HAP-1 (cell line): ENCODE results near the gene BRICD5.
"Not testable (repeated sequence)": the region's sequence is repeated elsewhere in the genome, so short reads cannot be mapped to it uniquely, and the experiment has no call there.

ENCODE experiments used
- DNase-seq, 2 experiments: peaks; one replicate each; pipeline ENCODE4 v3.0.0-alpha.2; 2016 to 2020; ENCODE audit warnings: low spot score in 2 of 2
- H3K27me3 ChIP-seq: fragments of 250-450 bp; sonication (Bioruptor Pico); 2 replicates; pipeline ENCODE4 v1.5.1; 2020; ENCODE audit warnings: low read depth, mild to moderate bottlenecking, moderate library complexity
- H3K36me3 ChIP-seq: fragments of 250-450 bp; sonication (Bioruptor Pico); replicated peaks from 2 replicates; pipeline ENCODE4 v1.5.1; 2020; ENCODE audit warnings: mild to moderate bottlenecking
- H3K4me1 ChIP-seq: fragments of 250-450 bp; sonication (Bioruptor Pico); 2 replicates; pipeline ENCODE4 v1.5.1; 2020; ENCODE audit warnings: mild to moderate bottlenecking
- H3K4me3 ChIP-seq: fragments of 250-450 bp; sonication (Bioruptor Pico); 2 replicates; pipeline ENCODE4 v1.5.1; 2020; ENCODE audit warnings: mild to moderate bottlenecking, moderate library complexity
- H3K9me3 ChIP-seq: fragments of 250-450 bp; sonication (Bioruptor Pico); 2 replicates; pipeline ENCODE4 v1.5.1; 2020; ENCODE audit warnings: mild to moderate bottlenecking, moderate library complexity
- in situ Hi-C: fragments of 300-500 bp; cut with MboI; formaldehyde crosslinking; loops from 3 replicates; pipeline ENCODE4 v1.14.3; 2020; ENCODE audit warnings: low sequenced_read_pairs, inconsistent platforms, mixed read lengths

Gene BRICD5

DNA sequence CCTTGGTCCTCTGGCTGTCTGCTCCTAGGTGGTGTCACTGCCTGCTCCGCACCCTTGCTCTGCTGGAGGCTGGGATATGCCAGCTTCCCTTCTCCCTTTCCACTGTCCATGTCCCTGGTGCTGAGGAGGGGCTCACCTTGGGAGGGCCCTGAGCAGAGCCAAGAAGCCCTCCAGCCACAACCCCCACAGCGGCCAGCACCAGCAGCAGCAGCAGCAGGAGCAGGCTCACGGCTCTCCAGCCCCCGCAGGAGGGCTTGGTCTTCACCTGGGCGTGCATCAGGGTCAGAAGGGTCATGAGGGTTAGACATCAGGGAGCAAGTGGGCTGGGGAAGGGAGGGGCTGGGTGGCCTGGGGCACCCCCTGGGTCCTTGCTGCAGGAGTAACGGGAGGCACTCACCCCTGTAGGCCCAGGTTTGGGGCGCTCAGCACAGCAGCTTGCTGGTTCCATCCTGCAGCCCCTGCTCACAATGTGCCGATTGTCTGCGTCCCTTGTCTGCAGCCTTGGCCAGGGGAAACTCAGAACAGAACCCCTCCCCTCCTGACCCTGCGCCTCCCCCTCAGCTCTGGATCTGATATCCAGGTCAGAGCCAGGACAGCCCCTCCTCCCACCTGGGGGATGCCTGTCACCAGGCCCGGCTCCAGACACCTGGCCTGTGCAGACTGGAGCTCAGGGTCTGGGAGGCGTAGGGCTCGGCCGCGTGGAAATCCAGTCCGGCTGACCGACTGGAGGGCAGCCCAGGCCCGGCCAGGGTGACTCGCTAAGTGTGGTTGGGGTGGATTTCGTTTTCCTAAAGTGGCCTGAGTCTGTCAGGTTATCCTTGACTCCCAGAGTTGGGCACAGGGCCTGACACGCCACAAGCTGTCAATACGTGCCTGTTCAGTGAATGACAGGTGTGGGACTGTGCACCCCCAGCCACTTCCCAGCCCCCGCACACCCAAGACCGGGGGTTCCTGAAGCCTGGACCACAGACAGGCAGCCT, at the start of gene BRICD5:
TSS of gene BRICD5 (minus strand) at position 478 of the 980 bp plus-strand sequence. CDS start at position 448, 30 bp downstream.
- in situ Hi-C loops, result no loop called here
- no peak for DNase-seq
- Histone ChIP-seq H3K27me3 (no peaks in the 10 kb centered on the region), H3K9me3 (no peaks in the 10 kb centered on the region), H3K4me3 (no peak within 1 kb of the TSS), H3K36me3 (peaks cover 38% of the 10 kb centered on the region), H3K4me1 (peaks cover 21% of the 10 kb centered on the region)

DNA sequence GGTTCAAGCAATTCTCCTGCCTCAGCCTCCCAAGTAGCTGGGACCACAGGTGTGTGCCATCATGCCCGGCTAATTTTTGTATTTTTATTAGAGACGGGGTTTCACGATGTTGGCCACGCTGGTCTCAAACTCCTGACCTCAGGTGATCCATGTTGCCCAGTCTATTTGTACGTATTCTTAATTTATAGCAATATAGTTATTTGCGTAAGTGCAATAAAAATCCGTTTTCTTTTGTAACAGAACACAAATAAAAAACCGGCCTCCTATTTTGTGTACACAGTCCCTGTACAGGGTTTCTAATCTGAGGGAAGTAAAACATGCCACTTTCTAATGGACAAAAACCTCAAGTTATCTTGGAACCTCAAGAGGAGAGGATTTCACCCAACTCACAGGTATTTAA, 49.6 kb upstream of the BRICD5 start:
- Histone ChIP-seq H3K36me3 (peaks cover 98% of the 10 kb centered on the region), H3K9me3 (no peaks in the 10 kb centered on the region), H3K4me3 (no peak overlapping the region), H3K27me3 (no peaks in the 10 kb centered on the region), H3K4me1 (peaks cover 3% of the 10 kb centered on the region; the same call in 1 of the 2 replicates)
- in situ Hi-C loops, result no loop called here
- no peak for DNase-seq

DNA sequence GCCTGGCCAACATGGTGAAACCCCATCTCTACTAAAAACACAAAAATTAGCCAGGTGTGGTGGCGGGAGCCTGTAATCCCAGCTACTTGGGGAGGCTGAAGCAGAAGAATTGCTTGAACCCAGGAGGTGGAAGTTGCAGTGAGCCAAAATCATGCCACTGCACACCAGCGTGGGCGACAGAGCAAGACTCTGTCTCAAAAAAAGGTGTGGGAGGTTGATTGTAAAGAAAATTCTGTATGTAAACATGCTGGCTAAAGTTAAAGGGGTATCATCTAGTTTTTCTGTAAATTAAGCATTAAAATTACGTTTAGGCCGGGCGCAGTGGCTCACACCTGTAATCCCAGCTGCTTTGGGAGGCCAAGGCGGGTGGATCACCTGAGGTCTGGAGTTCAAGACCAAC, 47.9 kb upstream of the BRICD5 start:
- H3K9me3 ChIP-seq, in situ Hi-C loops, H3K4me1 ChIP-seq, H3K4me3 ChIP-seq, H3K27me3 ChIP-seq, DNase-seq: not testable (repeated sequence)
- peaks cover 97% of the 10 kb centered on the region for H3K36me3 ChIP-seq

DNA sequence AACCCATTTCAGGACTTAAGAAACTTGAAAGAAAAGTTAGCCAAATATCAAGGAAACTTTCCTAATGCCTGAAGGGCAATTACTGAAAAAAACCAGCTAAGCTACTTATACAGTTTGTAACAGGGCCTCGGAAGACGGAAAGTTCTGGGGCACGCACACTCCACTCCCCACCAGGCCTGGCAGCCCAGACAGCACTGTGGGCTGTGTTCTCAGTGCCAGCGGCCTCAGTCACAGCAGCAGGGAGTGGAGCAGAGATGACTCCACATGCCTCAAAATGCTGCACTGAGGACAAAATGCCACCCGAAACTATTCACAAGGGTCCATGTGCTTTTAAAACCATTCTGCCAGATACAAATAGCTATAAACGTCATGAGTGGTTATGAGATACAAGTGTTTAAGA, 47.1 kb upstream of the BRICD5 start:
- Histone ChIP-seq H3K4me3 (no peak overlapping the region), H3K4me1 (no peaks in the 10 kb centered on the region), H3K9me3 (no peaks in the 10 kb centered on the region), H3K36me3 (peaks cover 94% of the 10 kb centered on the region), H3K27me3 (no peaks in the 10 kb centered on the region)
- in situ Hi-C loops, result no loop called here
- DNase-seq, result no peak

DNA sequence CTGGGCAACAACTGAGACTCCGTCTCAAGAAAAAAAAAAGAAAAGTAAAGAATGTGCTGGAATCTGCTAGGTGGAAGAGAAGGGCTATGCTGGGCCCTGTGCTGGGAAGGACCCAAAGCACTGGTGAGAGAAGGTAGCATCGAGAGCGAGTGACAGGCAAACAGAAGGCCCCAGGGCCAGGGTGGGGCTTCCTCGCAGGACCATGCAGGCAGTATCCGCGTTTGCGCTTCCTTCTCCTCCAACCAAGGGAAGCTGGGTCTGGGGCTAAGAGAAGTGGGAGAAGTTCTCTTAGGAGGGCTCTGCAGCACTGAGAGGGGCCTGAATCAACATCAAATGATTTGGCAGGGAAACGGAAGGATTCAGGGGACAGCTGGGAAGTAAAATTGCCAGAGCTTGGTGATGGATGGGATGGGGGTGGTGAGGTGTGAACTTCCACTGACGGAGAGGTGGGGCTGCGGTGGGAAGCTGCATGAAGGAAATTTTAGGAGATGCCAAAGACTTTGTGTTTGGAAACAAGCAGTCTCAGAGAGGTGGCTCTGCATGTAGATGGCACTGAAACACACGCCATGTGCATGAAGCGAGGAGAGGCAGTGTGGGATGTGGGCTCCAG, 46.0 kb upstream of the BRICD5 start:
- H3K36me3 ChIP-seq, result peaks cover 93% of the 10 kb centered on the region
- no peaks in the 10 kb centered on the region for H3K9me3 ChIP-seq
- DNase-seq, result no peak
- in situ Hi-C loops, result no loop called here
- H3K4me1 ChIP-seq, result peaks cover 5% of the 10 kb centered on the region; the same call in 1 of the 2 replicates
- H3K27me3 ChIP-seq, result no peaks in the 10 kb centered on the region
- H3K4me3 ChIP-seq, result no peak overlapping the region

DNA sequence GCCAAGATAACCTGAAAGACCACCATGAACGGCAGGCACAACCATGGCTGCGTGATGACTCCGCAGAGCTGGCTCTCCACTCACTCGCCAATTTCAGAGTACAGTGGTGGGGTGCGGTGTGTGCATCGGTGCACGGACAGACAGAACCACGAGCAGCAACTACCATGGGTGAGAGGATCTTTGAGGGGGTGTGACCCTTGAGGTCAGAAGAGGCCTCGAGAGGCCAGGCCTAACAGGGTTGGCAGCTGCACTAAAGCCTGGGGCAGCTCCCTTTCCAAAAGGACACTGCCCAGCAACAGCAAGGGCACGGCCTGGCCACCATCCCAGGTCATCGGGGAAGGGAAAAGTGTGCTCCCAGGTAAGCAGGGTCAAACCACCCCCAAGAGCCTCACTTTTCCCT, 42.6 kb upstream of the BRICD5 start:
- no peak for DNase-seq
- peaks cover 73% of the 10 kb centered on the region for H3K36me3 ChIP-seq
- in situ Hi-C loops, result no loop called here

DNA sequence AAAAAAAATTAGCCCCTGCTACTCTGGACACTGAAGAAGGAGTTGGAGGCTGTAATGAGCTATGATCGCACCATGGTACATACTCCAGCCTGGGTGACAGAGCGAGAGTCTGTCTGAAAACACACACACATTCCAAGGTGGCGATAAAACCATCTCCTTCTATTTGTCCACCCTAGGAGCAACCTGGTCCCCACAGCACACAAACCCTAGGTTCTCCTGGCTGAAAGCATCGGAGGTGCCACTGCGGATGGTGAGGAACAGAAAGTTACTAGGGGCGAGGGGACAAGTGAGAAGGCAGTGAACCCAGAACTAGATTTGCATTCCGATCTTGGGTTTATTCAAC, 42.1 kb upstream of the BRICD5 start:
- DNase-seq, result no peak
- H3K27me3 ChIP-seq, result no peaks in the 10 kb centered on the region
- no peaks in the 10 kb centered on the region for H3K9me3 ChIP-seq
- H3K4me3 ChIP-seq, result no peak overlapping the region
- in situ Hi-C loops, result no loop called here
- peaks cover 5% of the 10 kb centered on the region; the same call in 1 of the 2 replicates for H3K4me1 ChIP-seq
- H3K36me3 ChIP-seq, result peaks cover 73% of the 10 kb centered on the region

More for the DNA sequence above, 42.6 kb upstream of the BRICD5 start:
- no peaks in the 10 kb centered on the region for H3K9me3 ChIP-seq
- no peak overlapping the region for H3K4me3 ChIP-seq
- peaks cover 5% of the 10 kb centered on the region; the same call in 1 of the 2 replicates for H3K4me1 ChIP-seq
- H3K27me3 ChIP-seq, result no peaks in the 10 kb centered on the region

DNA sequence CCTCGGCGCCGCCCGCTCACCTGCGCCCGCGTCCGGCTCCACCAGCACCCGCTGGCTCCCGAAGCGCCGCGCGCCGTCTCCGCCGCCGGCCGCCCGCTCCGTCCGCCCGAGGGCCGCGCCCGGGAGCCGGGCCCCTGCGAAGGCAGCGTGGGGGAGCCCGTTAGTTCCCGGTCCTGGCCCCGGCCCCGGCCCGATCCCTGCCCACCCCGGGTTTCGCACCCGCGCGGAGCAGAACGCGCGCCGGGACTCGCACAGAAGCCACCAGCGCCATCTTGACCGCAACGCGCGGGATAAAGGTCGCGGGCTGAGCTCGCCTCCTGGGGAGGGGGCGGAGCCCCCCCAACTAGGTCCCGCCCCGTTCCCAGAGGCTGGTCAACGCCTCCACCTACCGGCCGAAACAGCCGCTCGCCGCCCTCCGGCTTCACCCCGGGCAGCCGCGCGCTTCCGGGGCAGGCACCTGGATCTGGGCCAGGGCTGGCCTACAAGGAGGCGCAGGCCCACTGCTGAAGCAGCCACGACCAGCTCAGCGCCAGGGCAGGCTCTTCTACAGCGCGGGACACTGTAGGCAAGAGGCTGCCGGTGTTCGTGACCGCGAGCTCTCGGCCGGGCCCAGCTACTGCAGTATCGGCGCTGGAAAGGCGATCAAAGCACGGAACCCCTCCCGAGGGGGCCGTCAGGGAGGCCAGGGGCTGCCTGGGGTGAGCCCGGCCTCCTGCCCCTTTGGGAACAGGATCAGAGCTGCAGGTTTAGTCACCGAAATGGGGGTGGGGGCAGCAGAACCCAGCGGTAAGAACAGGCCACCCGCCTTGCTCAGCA, 40.8 kb upstream of the BRICD5 start, which contains the start of gene ECI1:
TSS of gene ECI1 (minus strand) at position 292 of the 816 bp plus-strand sequence. CDS start at position 271, 21 bp downstream.
- Histone ChIP-seq H3K36me3 (peaks cover 73% of the 10 kb centered on the region), H3K9me3 (no peaks in the 10 kb centered on the region), H3K4me3 (peak within 1 kb of the TSS; percentile 65), H3K27me3 (no peaks in the 10 kb centered on the region), H3K4me1 (peaks cover 5% of the 10 kb centered on the region; the same call in 1 of the 2 replicates)
- DNase-seq, result peak; percentile 90 to 98
- in situ Hi-C loops, result no loop called here

DNA sequence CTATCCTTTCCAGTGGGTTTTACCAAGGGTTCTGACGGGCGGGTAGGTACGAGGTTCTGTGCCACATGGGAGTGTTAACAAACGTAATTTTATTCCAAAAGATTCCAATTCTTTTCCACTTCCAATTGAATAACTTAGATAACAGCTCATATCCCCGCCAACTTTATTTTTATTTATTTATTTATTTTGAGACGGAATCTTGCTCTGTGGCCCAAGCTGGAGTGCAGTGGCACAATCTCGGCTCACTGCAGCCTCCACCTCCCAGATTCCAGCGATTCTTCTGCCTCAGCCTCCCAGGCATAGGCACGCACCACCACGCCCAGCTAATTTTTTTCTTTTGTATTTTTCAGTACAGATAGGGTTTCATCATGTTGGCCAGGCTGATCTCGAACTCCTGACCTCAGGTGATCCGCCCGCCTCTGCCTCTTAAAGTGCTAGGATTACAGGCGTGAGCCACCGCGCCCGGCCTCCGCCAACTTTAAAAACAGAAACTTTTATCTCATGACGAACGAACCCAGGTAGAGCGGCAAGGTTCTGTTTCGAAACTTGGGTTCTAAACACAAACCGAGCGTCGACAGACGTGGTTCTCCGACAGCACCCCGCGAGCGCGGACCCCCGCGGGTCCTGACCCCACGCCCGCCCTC, 40.1 kb upstream of the BRICD5 start:
- peak overlapping the region; percentile 65 for H3K4me3 ChIP-seq
- in situ Hi-C loops, result no loop called here
- no peaks in the 10 kb centered on the region for H3K9me3 ChIP-seq
- peaks cover 5% of the 10 kb centered on the region; the same call in 1 of the 2 replicates for H3K4me1 ChIP-seq
- peak; percentile 40 to 67 for DNase-seq
- no peaks in the 10 kb centered on the region for H3K27me3 ChIP-seq
- peaks cover 73% of the 10 kb centered on the region for H3K36me3 ChIP-seq

DNA sequence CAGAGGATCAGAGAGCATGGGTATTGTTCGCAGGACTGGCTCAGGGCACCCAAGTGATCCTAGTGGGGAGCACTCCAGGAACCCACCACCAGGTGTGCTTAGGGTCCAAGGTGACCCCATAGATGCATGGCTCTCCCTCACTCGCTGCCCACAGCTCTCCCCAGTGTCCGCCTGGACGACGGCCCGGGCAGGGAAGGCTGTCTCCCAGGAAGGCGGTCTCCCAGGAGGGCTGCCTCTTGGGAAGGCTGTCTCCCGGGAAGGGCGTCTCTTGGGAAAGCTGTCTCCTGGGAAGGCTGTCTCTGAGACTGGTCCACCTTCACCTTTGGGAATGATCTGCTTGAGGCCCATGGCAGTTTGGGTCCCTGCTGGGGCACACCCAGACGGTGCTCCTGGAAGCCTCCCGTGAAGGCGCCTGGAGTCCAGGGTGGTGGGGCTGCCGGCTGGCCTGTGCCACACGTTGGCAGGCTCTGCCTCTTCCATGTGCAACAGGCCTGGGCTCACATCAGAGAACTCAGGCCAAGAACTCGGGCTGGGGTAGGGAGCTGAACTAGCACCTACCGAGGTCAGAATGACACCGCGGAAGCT, 35.7 kb upstream of the BRICD5 start:
- H3K36me3 ChIP-seq, result peaks cover 78% of the 10 kb centered on the region
- in situ Hi-C loops, result no loop called here
- no peak for DNase-seq
- H3K27me3 ChIP-seq, result no peaks in the 10 kb centered on the region
- H3K9me3 ChIP-seq, result no peaks in the 10 kb centered on the region
- no peak overlapping the region for H3K4me3 ChIP-seq
- H3K4me1 ChIP-seq, result no peaks in the 10 kb centered on the region

DNA sequence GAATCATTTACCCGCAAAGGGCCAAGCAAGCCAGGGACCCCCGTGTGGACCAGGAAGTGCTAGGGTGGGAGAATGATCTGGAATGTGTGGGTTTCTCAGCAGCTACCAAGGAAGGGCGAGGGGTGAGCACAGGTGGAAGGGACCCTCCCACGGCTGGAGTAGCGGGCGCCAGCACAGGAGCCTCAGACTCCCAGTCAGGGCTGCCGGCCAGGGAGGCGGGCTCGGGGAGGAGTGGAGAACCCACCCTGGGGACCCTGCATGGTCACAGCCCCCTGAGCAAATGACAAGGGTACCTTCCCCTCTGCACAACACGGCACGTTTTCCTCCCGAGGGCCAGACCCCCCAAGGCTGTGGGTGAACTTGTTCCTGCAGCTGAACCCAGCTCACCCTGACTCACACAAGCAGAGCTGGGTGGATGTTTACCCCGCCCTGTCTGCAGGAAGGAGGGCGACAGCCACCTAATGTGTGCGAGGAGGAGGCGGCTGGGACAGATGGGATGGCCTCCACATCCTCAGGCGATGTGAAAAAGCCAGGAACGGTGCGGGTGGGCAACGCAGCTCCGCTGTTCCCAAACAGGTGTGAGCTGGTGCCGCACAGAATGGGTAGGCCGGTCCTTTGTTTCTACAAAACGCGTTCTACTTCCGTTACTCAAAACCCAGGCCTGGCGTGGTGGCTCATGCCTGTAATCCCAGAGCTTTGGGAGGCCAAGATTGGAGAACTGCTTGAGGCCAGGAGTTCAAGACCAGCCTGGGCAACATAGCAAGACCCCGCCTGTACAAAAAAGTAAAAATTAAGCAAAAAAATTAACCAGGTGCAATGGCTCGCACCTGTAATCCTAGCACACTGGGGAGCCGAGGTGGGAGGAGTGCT, 34.5 kb upstream of the BRICD5 start:
- in situ Hi-C loops, result no loop called here
- no peaks in the 10 kb centered on the region for H3K27me3 ChIP-seq
- no peak for DNase-seq
- no peaks in the 10 kb centered on the region for H3K9me3 ChIP-seq
- no peaks in the 10 kb centered on the region for H3K4me1 ChIP-seq
- H3K36me3 ChIP-seq, result peaks cover 81% of the 10 kb centered on the region
- no peak overlapping the region for H3K4me3 ChIP-seq

DNA sequence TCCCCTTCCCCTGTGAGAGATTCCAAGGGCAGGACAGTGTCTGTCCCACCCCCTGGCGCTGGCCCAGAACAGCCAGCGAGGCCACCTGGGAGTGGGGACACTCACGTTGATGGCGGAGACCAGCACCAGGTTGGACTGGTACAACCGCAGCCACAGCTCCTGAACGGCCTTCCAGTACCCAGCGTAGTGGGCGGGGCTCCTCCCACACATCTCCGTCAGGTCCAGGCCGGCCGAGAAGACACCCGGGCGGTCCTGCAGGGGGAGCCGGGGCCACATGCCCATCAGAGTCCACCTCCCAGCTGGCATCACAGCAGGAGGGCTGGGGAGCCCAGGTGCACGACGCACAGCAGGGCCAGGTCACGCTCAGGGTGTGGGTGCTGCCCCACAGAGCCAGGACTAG, 33.6 kb upstream of the BRICD5 start:
- H3K36me3 ChIP-seq, result peaks cover 85% of the 10 kb centered on the region
- DNase-seq, result peak in 1 of 2 experiments; percentile 47
- in situ Hi-C loops, result no loop called here

More for the DNA sequence above, 33.6 kb upstream of the BRICD5 start:
- Histone ChIP-seq H3K4me3 (no peak overlapping the region), H3K4me1 (no peaks in the 10 kb centered on the region), H3K27me3 (no peaks in the 10 kb centered on the region), H3K9me3 (no peaks in the 10 kb centered on the region)
